GM12801 (cell line): Measurements from ENCODE around the gene DCHS2.

ENCODE experiments used
- CTCF ChIP-seq: IDR thresholded peaks from one replicate; pipeline ENCODE4 v1.5.1; 2011; ENCODE audit warnings: control low read depth; ENCODE audit not compliant: insufficient read length; ENCODE audit errors: extremely low read depth

Gene DCHS2

DNA sequence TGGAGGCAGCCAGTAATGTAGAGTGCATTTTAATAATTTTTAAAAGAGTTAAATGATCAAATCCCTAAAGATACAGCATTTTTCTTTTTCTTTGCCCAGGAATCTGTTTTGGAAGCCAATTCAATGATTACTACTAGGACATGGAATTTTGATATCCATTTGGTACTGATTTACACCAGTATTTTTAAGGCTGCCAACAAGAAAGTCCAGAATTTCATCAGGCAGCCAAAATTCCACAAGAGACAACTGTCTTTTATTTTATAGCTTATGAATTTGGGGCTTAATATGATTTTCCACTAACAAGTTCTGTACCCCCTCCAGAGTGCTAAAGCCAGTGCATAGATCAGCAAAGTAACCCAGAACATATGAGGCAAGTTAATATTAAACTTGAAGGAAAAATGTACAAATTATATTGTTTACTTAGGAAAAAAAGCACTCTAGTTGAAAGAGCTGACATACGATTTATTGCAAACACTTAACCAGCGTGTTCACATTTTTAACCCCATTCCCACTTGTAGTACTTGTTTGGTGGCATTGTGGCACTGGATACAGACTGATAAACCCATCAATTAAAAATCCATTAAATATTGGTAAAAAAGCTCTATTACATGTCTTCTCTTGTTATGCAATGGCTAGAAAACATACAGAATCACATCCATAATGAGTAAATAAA, 259.7 kb downstream of the DCHS2 start:
- TF ChIP-seq CTCF = no peak

- no peak for TF ChIP-seq CTCF
Measured at GRCh38 chr4:154230723-154231122, 260.9 kb downstream of the DCHS2 start.

DNA sequence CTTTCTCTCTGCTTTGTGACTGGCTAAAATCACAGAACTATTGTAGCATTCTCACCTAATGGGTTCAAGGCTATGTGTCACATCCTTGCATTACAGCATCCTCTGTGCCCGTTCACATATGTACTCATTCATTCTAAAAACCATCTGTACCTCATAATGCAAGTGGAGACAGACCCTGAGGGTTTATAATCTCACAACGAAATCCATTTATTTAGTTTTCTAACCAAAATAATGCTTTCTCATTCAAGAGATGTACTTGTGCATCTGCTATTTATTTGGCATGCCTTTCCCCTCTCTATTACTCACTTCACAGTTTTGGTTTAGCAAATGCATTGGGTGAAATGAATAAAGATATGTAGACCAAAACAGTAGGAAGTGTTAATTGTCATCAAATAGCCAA, 261.5 kb downstream of the DCHS2 start:
- TF ChIP-seq CTCF = no peak

- TF ChIP-seq CTCF = no peak
Measured at GRCh38 chr4:154222875-154223274, 268.7 kb downstream of the DCHS2 start.

GRCh38 chr4:154218051-154218450, 273.5 kb downstream of the DCHS2 start:
- TF ChIP-seq CTCF = no peak

DNA sequence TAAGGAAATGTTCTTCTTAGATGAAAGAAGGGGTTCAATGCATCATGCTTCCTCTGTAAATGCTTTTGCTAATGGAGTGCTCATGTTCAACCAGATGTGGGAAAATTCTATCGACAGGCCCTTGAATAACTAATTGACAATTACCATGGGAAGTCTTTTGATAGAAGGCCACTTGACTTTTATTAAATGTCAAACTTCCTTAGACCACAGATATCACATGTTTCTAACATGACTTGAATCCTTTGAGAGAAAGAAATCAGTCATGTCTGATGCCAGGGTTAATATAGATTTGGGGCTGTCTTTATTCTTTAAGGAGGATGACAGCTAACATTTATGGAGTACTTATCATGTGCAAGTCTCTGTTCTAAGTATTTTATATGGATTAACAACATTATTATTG, 280.1 kb downstream of the DCHS2 start:
- no peak for TF ChIP-seq CTCF

GRCh38 chr4:154208424-154208823, 283.2 kb downstream of the DCHS2 start:
- TF ChIP-seq CTCF = no peak
